H4 (cell line): ENCODE results near the gene ATP5PD. TPM values are rescaled to one million over a fixed set of nuclear protein-coding genes. Genes with fewer than 3 reads are reported as not detected.
"Not testable (repeated sequence)": the region's sequence is repeated elsewhere in the genome, so short reads cannot be mapped to it uniquely, and the experiment has no call there.

ENCODE experiments used
- DNase-seq: peaks from one replicate; pipeline ENCODE4 v3.0.0-alpha.2; 2015; ENCODE audit warnings: low spot score
- total RNA-seq: library from RNA; depleted of rRNA; stranded (reverse); fragments of >200 nt; shearing (Covaris generic); gene quantifications from 2 replicates; pipeline ENCODE4 v1.2.3, GENCODE V29; 2014

Gene ATP5PD
- total RNA-seq, 1 experiment from 2014 or later, result 595 TPM

DNA sequence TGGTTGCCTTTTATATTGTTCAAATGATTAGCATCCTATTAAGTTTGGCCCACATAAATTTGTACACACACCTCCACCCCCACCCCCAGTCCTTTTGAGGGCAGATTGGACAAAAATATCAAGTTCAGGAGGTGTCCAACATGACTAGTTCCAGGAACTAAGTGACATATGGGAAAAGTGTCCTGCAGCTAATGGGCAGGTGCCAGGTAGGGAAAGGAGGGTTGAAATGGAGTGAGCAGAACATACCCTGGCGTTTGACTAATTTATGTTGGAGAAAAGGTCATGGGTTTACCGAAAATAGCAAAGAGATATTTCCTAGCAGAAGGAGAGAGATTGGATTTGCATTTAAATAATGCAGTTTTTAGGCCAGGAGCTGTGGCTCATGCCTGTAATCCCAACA, 5.2 kb upstream of the ATP5PD start:
- no peak for DNase-seq

DNA sequence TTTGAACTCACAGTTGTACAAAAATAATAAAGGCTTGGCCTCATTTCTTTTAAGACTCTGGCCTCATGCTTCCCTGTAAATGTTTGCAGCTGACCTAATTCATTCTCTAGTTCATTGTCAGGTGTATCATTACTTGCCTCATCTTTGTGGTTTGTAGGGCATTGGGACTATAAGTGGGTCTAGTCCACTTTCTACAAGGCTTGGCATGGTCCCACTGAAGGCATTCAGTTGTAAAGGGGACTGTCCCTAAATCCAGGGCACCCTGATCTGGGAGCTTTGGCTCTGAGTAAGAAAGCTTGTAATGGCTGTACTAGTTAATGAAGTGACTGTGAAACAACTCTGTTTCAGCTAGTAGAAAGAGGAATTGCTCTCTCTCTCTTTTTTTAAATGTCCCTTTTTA, 2.9 kb upstream of the ATP5PD start:
- DNase-seq, result no peak

DNA sequence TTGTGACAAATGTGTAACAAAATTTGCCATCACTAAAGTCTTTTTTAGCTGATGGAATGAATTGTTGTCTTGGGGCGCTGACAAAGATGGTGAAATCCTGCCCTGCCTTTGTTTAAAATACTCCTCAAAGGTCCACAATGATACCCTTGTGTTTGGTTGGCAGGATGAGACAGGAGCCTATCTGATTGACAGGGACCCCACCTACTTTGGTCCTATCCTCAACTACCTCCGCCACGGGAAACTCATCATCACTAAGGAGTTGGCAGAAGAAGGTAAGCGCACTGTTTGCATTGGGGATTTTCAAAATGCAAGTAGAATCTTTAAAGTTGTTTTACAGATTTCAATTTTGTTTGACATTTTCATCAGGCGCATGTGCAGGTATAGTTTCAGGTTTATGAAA, 2.3 kb upstream of the ATP5PD start:
- DNase-seq, result no peak

- no peak for DNase-seq
Measured at GRCh38 chr17:75048249-75048878, 1.6 kb upstream of the ATP5PD start.

- DNase-seq, result no peak
Measured at GRCh38 chr17:75047398-75048098, 779 bp upstream of the ATP5PD start.

GRCh38 chr17:75045946-75046406, 793 bp downstream of the ATP5PD start:
- DNase-seq, result not testable (repeated sequence)

- no peak for DNase-seq
Measured at GRCh38 chr17:75044716-75045115, 2.1 kb downstream of the ATP5PD start.

DNA sequence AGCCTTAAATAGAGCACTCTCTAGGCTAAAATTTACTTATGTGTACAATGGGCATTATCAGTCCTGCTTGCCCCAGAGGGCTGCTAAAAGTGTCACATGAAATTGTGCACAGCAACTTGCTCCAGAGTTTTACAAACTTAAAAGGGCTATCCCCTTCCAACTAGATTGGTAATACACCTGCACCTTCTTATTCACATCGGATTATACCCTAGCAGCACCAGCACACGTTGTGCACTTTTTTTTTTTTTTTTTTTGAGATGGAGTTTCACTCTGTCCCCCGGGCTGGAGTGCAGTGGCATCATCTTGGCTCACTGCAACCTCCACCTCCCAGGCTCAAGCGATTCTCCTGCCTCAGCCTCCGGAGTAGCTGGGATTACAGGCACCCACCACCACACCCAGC, 3.0 kb downstream of the ATP5PD start:
- not testable (repeated sequence) for DNase-seq

DNA sequence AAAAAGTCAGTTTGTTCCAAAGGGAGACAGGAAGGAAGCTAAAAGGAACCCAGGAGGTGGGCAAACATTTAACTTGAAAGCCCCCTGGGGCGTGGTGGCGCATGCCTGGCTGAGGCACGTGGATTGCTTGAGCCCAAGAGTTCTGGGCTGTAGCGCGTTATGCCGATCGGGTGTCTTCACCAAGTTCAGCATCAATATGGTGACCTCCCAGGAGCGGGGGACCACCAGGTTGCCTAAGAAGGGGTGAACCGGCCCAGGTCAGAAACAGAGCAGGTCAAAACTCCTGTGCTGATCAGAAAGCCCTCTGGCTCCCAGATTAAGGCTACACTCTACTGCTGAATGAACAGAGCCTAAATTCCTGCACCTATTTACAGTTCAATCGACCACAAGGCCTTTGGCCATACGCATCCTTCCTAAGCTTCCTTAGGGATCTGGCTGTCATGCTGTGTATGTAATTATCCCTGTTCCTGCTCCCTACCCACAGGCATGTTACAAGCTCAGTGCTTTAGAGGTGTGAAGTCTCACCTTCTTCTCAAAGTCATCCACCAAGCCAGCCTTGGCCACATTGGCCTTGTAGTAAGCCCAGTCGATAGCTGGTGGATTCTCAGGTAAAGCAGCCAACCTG, 5.0 kb downstream of the ATP5PD start:
- no peak for DNase-seq

DNA sequence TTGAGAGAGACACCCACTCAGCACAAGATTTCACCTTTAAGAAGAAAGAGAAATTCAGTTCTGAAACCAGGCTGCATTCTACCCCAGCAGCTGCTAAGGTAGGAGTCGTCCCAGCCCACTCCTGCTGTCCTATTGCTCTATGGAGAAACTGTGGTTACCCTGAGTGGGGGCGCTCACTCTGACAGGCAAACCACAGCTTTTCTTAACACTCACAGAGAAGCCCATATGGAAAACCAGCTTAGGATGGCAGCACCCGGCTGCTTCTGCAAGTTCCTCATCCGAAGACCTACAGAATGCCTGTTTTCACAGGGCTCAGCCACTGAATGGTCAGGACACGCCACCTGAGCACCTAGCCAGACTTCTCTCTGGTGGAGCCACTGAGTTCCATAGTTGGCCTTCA, 7.5 kb downstream of the ATP5PD start:
- no peak for DNase-seq

GRCh38 chr17:75036643-75037268, 10.0 kb downstream of the ATP5PD start:
- no peak for DNase-seq

GRCh38 chr17:75034236-75034908, 12.4 kb downstream of the ATP5PD start:
- DNase-seq, result peak; percentile 95

GRCh38 chr17:75033346-75034235, 13.2 kb downstream of the ATP5PD start:
- peak; percentile 94 for DNase-seq

DNA sequence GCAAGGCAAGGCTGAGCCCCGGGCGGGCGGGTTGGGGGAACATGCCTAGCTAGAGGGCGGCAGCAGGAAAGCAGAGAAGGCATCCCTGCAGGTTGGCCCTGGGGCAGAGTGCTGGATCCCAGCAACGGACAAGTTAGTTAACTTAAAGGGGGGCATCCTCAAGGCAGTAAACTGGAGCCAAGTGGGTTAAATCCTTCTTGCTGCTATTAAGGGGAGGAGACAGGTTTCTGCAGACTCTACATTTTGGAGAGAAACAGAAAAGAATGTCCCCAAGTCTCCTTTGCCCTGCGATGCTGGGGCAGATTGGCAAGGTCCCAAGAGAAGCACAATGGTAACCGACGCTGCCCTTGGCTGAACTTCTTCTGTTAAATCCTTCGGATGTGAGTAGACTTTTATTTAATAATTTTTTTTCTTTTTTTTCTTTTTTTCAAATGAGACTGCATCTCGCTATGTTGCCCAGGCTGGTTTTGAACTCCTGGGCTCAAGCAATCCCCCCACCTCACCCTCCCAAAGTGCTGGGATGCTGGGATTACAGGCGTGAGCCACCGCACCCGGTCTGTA, 14.0 kb downstream of the ATP5PD start:
- DNase-seq, result no peak

- peak; percentile 93 for DNase-seq
Measured at GRCh38 chr17:75031972-75032719, 14.6 kb downstream of the ATP5PD start.

DNA sequence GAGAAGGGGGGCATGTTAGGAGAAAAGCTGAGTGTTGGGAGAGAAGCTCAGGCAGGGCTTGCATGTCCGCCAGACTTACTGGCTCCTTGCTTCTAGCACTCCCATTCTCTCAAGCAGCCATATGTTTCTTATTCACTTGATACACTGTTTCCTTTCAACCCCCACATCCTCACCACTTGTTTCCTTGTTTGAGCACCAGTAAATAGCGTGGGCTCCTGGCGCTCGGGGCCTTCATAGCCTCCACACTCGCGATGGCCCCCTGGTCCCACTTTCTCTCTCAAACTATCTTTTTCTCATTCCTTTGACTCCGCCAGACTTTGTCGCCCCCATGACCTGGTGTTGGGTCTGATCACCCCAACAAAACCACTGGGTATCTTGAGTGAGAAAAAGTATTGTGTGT, 16.6 kb downstream of the ATP5PD start:
- DNase-seq, result no peak

DNA sequence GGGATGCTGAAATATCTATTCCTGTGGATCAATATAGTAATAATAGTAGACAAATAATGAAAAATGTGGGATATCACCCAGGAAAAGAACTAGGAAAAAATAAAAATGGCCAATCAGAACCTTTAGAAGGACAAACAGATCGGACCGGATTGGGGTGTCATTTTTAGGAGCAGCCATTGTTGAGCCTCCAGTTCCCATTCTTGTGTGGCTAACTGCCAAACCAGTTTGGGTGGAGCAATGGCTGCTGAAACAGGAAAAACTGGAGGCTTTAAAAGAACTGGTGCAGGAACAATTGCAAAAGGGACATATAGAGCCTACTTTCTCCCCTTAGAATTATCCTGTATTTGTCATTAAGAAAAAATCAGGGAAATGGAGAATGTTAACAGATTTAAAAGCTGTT, 20.1 kb downstream of the ATP5PD start:
- not testable (repeated sequence) for DNase-seq

DNA sequence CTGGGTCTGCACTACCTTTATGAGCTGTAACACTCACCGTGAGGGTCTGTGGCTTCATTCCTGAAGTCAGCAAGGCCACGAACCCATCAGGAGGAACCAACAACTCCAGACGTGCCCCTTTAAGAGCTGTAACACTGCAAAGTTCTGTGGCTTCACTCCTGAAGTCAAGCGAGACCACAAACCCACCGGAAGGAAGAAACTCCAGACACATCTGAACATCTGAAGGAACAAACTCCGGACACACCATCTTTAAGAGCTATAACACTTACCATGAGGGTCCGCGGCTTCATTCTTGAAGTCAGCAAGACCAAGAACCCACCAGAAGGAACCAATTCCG, 21.4 kb downstream of the ATP5PD start:
- DNase-seq, result not testable (repeated sequence)

- DNase-seq, result no peak
Measured at GRCh38 chr17:75024686-75025397, 21.9 kb downstream of the ATP5PD start.
